ENCODE data around the gene CLCN4.

GRCh38 chrX:10212395-10212794 is 55.6 kb downstream of the CLCN4 start:
- TF ChIP-seq POLR2A (IDR thresholded peaks at IDR 0.05; ENCODE audit: low read depth, low read length) (no peak), SPI1 (IDR thresholded peaks at IDR 0.05; ENCODE audit: low read depth, low read length) (no peak), POU2F2 (IDR thresholded peaks at IDR 0.05; ENCODE audit: low read depth, low read length) (no peak), POLR2AphosphoS5 (IDR thresholded peaks at IDR 0.05; ENCODE audit: low read depth, low read length) (no peak)
